ENCODE results near the gene MAGEA2B. TPM values are rescaled to one million over a fixed set of nuclear protein-coding genes. Genes with fewer than 3 reads are reported as not detected.
"Not testable (repeated sequence)": the region's sequence is repeated elsewhere in the genome, so short reads cannot be mapped to it uniquely, and the experiment has no call there.

The MAGEA2B gene
- polyA plus RNA-seq, 1 donor = not detected

GRCh38 chrX:152759544-152759943 lies 45.1 kb downstream of the MAGEA2B start:
- not testable (repeated sequence) for DNase-seq

- not testable (repeated sequence) for DNase-seq
These were observed 47.2 kb downstream of the MAGEA2B start for GRCh38 chrX:152761582-152761981.

GRCh38 chrX:152766562-152766961 lies 52.1 kb downstream of the MAGEA2B start:
- not testable (repeated sequence) for DNase-seq

Other genes with a start within 250 kb of the MAGEA2B start
- gene GABRQ, start 76.7 kb upstream of the MAGEA2B start, polyA plus RNA-seq (ENCODE audit: insufficient read length) = 0.85 TPM
- not detected for gene MAGEA3, start 15.8 kb upstream of the MAGEA2B start, polyA plus RNA-seq (ENCODE audit: insufficient read length)
- not detected for gene CSAG2, start 5.4 kb upstream of the MAGEA2B start, polyA plus RNA-seq (ENCODE audit: insufficient read length)
- not detected for gene CSAG1, start 19.1 kb downstream of the MAGEA2B start, polyA plus RNA-seq (ENCODE audit: insufficient read length)
- not detected for gene MAGEA12, start 19.1 kb downstream of the MAGEA2B start, polyA plus RNA-seq (ENCODE audit: insufficient read length)
- not detected for gene MAGEA2, start 39.2 kb downstream of the MAGEA2B start, polyA plus RNA-seq (ENCODE audit: insufficient read length)
- gene CSAG3, start 44.6 kb downstream of the MAGEA2B start, polyA plus RNA-seq (ENCODE audit: insufficient read length) = not detected
- gene MAGEA6, start 55.1 kb downstream of the MAGEA2B start, polyA plus RNA-seq (ENCODE audit: insufficient read length) = not detected
- gene CETN2, start 116.1 kb downstream of the MAGEA2B start, polyA plus RNA-seq (ENCODE audit: insufficient read length) = 28.0 TPM
- gene NSDHL, start 116.4 kb downstream of the MAGEA2B start, polyA plus RNA-seq (ENCODE audit: insufficient read length) = 13.1 TPM
- gene ZNF185, start 183.4 kb downstream of the MAGEA2B start, polyA plus RNA-seq (ENCODE audit: insufficient read length) = 6.0 TPM